Mammary epithelial cell (primary cell): ENCODE data around the gene ATP1A2.

ENCODE experiments used
- EZH2 ChIP-seq: IDR thresholded peaks from 2 replicates; pipeline ENCODE4 v1.6.1; 2012; ENCODE audit warnings: low read length, inconsistent platforms, borderline replicate concordance
- TF ChIP-seq, protein P1 (sequence below), 2 donors: IDR thresholded peaks in 1 of 2; conservative IDR thresholded peaks in 1 of 2; 2 replicates each; pipeline ENCODE4 v1.5.1; 2011 to 2012; ENCODE audit warnings: inconsistent platforms in 2 of 2, low read length in 2 of 2, mild to moderate bottlenecking in 2 of 2, control low read depth in 1 of 2, low read depth in 1 of 2; ENCODE audit not compliant: insufficient read depth in 1 of 2; ENCODE audit errors: extremely low read depth in 1 of 2

DNA sequence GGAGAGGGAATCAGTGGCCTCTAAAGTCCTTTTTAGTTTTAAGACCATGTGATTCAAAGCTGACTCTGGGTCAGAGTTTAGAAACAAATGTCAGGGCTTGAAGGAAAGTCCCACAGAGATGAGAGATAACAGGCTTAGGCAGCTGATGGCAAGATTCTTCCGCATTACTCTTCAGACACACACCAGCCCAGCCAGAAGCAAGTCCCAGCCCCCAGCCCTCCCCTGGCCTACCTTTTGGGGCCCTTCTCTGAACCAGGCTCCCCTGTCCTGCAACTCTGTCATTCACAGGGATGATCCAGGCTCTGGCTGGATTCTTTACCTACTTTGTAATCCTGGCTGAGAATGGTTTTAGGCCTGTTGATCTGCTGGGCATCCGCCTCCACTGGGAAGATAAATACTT is 61.7 kb downstream of the ATP1A2 start:
- TF ChIP-seq, protein P1, sequence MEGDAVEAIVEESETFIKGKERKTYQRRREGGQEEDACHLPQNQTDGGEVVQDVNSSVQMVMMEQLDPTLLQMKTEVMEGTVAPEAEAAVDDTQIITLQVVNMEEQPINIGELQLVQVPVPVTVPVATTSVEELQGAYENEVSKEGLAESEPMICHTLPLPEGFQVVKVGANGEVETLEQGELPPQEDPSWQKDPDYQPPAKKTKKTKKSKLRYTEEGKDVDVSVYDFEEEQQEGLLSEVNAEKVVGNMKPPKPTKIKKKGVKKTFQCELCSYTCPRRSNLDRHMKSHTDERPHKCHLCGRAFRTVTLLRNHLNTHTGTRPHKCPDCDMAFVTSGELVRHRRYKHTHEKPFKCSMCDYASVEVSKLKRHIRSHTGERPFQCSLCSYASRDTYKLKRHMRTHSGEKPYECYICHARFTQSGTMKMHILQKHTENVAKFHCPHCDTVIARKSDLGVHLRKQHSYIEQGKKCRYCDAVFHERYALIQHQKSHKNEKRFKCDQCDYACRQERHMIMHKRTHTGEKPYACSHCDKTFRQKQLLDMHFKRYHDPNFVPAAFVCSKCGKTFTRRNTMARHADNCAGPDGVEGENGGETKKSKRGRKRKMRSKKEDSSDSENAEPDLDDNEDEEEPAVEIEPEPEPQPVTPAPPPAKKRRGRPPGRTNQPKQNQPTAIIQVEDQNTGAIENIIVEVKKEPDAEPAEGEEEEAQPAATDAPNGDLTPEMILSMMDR (conservative IDR thresholded peaks at IDR 0.05 in 1 of 2, IDR thresholded peaks at IDR 0.05 in 1 of 2; ENCODE audit: extremely low read depth in 1 of 2, insufficient read depth in 1 of 2, low read depth in 1 of 2, low read length in 2 of 2): no peak
- TF ChIP-seq EZH2: no peak
